NOMO-1 treated with DMSO at 0.1 percent for 48 hours (cell line): ENCODE data around the gene PAGR1.
"Not testable (repeated sequence)": the region's sequence is repeated elsewhere in the genome, so short reads cannot be mapped to it uniquely, and the experiment has no call there.

Experiments used
- DNase-seq: peaks from one replicate; lab custom pipeline; 2025; ENCODE audit not compliant: unreplicated experiment; lab: John Stamatoyannopoulos, UW

Gene PAGR1

DNA sequence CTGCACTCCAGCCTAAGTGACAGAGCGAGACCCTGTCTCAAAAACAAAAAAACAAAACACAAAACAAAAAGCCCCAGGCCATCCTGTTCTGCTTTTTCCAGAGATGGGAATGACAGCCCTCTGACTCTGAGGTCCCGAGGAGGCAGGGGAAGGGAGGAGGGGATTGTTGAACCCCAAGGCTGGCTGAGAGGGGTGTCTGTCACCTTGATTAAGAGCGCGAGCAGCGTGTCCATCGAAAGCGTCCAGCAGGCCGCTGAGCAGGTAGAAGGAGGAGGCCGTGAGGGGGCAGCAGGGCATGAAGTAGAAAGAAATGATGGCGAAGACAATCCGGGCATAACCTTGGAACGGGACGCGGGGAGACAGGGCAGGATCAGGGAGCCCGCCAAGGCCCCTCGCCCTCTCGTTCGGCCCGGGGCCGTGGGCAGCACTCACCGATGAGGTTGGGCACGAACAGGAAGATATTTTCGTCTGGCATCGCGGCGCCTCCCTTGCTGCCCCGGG is 46.5 kb downstream of the PAGR1 start:
- DNase-seq, result no peak

DNA sequence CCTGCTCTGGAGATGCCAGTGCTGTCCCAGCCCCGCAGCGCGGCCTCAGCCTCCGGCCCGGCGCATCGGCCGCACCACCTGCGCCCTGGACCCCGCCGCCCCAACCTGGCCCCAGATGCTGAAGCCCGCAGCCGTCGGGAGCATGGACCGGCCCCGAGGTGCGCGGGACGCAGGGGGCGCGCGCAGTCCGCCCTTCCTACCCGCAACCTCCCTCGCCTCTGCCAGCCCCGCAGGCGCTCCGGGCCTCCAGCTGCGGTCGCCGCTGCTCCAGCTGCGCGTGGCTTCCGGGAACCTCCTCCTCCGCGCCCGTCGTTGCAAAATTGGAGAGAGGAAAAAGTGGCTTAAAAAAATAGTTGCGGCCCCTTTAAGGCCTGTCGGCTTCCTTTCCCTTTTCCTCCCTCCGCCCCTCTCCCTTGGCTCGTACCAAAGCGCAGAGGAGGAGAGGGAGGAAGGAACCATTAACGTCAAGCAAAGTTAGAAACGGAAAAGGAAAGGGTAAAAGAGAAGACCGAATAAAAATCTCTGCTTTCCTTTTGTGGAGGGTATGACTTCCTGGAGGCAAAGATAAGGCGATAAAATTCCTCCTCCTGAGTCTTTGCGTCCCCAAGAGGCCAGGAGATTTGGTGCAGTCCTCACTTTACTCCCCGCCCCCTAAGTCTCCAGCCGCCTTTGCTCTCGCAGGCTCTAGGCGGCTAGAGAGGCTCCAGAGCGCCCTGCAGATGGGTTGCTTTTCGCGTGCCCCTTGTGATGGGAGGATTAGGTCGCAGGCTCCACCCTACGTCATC is 47.1 kb downstream of the PAGR1 start, which contains the start of gene CDIPT:
Gene CDIPT (minus strand): TSS at position 343 of the 785 bp plus-strand sequence. CDS start 369 bp downstream, outside the sequence.
- peak; percentile 97 for DNase-seq

DNA sequence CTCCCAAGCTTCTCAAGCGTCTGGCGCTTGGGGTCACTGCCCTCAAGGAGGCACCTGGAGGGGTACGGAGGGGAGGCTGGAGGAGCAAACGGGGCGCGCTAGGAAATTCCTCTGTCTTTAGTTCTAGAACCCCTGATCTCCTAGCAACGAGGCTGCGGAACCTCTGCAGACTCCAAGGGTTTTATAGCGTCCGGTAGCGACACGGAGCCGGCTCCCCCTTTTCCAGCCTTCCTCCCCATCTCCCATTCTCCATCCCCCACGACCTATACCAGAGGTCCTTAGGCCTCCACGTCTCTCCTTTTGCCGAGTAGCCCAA is 47.7 kb downstream of the PAGR1 start:
- DNase-seq, result no peak

DNA sequence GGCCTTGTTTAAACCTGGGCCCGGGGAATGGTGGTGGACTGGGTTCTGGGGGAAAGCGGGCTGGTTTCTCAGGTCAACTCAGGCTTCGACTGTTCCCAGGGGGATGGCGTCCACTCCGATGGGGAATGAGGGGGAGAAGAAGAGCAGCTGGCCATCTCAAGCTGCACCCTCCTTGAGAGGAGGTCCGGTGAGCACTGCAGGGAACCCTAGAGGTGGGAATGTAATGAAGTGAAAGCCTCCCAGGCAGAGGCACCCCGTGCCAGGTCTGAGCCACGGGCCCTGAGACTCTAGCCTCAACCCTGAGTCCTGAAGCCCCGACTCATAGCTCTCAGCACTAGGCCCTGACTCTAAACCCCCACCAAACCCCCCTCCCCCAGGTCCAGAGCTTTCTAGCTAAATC is 48.3 kb downstream of the PAGR1 start:
- no peak for DNase-seq

DNA sequence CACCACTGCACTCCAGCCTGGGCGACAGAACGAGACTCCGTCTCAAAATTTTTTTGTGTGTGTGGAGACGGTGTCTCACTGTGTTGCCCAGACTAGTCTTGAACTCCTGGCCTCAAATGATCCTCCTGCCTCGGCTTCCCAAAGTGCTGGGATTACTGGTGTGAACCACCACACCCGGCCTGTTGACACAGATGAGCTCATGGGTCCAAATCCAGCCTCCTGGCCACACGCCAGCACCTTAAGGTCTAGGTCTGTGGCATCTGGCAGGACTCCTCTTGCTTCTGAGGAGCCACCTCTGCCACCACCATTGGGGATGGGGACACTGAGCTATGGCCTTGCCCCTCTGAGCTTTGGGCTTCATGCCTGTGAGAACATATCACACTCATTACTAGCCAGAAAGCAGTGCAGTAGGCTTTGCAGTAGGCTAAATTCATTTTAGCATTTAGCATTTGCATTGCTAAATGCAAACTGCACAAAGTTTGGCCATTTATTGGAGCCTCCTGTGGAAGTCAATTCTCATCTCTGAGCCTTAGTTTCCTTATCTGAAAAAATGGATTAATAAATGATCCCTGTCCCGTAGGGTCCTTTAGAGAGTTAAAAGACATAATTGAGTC is 52.6 kb downstream of the PAGR1 start:
- no peak for DNase-seq

DNA sequence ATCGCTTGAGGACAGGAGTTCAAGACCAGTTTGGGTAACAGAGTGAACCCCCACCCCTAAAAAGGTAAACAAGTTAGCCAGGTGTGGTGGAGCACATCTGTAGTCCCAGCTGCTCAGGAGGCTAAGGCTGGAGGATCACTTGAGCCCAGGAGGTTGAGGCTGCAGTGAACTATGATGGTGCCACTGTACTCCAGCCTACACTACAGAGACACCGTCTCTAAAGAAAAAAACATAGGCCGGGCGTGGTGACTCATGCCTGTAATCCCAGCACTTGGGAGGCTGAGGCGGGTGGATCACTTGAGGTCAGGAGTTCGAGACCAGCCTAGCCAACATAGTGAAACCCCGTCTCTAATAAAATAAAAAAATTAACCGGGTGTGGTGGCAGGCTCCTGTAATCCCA is 53.1 kb downstream of the PAGR1 start:
- DNase-seq, result not testable (repeated sequence)
